ENCODE data around the gene FCAR.
"Not testable (repeated sequence)": the region's sequence is repeated elsewhere in the genome, so short reads cannot be mapped to it uniquely, and the experiment has no call there.

Gene FCAR

DNA sequence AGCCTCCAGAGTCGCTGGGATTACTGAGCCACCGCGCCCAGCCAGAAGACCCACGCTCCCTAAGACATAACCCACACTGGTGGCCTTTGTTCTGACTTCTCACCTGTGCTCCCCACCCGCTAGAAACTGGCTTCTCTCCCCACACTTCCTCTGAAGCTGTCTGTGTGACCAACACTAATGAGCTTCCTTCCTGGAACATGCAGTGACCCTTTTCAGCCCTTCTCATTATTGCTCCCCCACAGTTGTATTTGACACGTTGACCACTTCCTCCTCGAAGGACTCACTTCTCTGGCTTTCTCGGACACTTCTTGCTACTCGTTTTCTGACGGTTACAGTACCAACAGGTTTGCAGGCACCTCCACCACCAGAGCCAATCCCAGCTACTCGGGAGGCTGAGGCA lies 42.8 kb downstream of the FCAR start:
- H3K36me3 ChIP-seq (ENCODE audit: control insufficient read depth, low read length), result no peaks in the 10 kb centered on the region

DNA sequence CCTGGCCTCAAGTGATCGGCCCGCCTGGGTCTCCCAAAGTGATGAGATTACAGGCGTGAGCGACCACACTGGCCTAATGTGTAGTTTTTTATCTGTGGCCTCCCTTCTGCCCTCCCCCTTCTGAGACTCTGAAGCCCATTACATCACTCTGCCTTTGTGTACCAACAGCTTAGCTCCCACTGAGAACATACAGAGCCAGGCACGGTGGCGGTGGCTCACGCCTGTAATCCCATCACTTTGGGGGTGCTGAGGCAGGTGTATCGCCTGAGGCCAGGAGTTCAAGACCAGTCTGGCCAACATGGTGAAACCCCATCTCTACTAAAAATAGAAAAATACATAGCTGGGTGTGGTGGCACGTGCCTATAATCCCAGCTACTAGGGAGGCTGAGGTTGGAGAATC lies 44.5 kb downstream of the FCAR start:
- Histone ChIP-seq H3K36me3 (ENCODE audit: control insufficient read depth, low read length) (no peaks in the 10 kb centered on the region), H3K9me3 (ENCODE audit: control insufficient read depth, insufficient read depth, low read length) (no peaks in the 10 kb centered on the region), H3K4me1 (ENCODE audit: control insufficient read depth, low read length) (no peaks in the 10 kb centered on the region), H3K27me3 (ENCODE audit: control insufficient read depth, low read length) (no peaks in the 10 kb centered on the region), H3K4me2 (ENCODE audit: low read length) (no peak overlapping the region), H4K20me1 (ENCODE audit: control insufficient read depth, insufficient read depth, low read depth, low read length) (no peaks in the 10 kb centered on the region), H3K4me3 (ENCODE audit: low read length) (no peak overlapping the region), H3K79me2 (ENCODE audit: control insufficient read depth, low read length) (no peaks in the 10 kb centered on the region), H3F3A (ENCODE audit: control insufficient read depth, insufficient read depth) (no peaks in the 10 kb centered on the region), H3K27ac (ENCODE audit: low read depth, low read length) (no peak overlapping the region), H3K9me2 (replicated peaks; ENCODE audit: control insufficient read depth, low read length) (no peaks in the 10 kb centered on the region)
- TF ChIP-seq, protein P1, sequence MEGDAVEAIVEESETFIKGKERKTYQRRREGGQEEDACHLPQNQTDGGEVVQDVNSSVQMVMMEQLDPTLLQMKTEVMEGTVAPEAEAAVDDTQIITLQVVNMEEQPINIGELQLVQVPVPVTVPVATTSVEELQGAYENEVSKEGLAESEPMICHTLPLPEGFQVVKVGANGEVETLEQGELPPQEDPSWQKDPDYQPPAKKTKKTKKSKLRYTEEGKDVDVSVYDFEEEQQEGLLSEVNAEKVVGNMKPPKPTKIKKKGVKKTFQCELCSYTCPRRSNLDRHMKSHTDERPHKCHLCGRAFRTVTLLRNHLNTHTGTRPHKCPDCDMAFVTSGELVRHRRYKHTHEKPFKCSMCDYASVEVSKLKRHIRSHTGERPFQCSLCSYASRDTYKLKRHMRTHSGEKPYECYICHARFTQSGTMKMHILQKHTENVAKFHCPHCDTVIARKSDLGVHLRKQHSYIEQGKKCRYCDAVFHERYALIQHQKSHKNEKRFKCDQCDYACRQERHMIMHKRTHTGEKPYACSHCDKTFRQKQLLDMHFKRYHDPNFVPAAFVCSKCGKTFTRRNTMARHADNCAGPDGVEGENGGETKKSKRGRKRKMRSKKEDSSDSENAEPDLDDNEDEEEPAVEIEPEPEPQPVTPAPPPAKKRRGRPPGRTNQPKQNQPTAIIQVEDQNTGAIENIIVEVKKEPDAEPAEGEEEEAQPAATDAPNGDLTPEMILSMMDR (IDR thresholded peaks at IDR 0.05; ENCODE audit: low read depth, low read length, poor library complexity, severe bottlenecking), result no peak
- no peak for TF ChIP-seq EZH2phosphoT487 (IDR thresholded peaks at IDR 0.05; ENCODE audit: borderline replicate concordance, low read length)

More for the DNA sequence above, 42.8 kb downstream of the FCAR start:
- Histone ChIP-seq H4K20me1 (ENCODE audit: control insufficient read depth, insufficient read depth, low read depth, low read length) (no peaks in the 10 kb centered on the region), H3K4me1 (ENCODE audit: control insufficient read depth, low read length) (no peaks in the 10 kb centered on the region), H3F3A (ENCODE audit: control insufficient read depth, insufficient read depth) (no peaks in the 10 kb centered on the region), H3K27me3 (ENCODE audit: control insufficient read depth, low read length) (no peaks in the 10 kb centered on the region), H3K9me3 (ENCODE audit: control insufficient read depth, insufficient read depth, low read length) (no peaks in the 10 kb centered on the region), H3K9me2 (replicated peaks; ENCODE audit: control insufficient read depth, low read length) (no peaks in the 10 kb centered on the region), H3K79me2 (ENCODE audit: control insufficient read depth, low read length) (no peaks in the 10 kb centered on the region), H3K4me2 (ENCODE audit: low read length) (no peak overlapping the region), H3K4me3 (ENCODE audit: low read length) (no peak overlapping the region), H3K27ac (ENCODE audit: low read depth, low read length) (no peak overlapping the region)
- no peak for TF ChIP-seq EZH2phosphoT487 (IDR thresholded peaks at IDR 0.05; ENCODE audit: borderline replicate concordance, low read length)
- TF ChIP-seq, protein P1 (IDR thresholded peaks at IDR 0.05; ENCODE audit: low read depth, low read length, poor library complexity, severe bottlenecking), result no peak

DNA sequence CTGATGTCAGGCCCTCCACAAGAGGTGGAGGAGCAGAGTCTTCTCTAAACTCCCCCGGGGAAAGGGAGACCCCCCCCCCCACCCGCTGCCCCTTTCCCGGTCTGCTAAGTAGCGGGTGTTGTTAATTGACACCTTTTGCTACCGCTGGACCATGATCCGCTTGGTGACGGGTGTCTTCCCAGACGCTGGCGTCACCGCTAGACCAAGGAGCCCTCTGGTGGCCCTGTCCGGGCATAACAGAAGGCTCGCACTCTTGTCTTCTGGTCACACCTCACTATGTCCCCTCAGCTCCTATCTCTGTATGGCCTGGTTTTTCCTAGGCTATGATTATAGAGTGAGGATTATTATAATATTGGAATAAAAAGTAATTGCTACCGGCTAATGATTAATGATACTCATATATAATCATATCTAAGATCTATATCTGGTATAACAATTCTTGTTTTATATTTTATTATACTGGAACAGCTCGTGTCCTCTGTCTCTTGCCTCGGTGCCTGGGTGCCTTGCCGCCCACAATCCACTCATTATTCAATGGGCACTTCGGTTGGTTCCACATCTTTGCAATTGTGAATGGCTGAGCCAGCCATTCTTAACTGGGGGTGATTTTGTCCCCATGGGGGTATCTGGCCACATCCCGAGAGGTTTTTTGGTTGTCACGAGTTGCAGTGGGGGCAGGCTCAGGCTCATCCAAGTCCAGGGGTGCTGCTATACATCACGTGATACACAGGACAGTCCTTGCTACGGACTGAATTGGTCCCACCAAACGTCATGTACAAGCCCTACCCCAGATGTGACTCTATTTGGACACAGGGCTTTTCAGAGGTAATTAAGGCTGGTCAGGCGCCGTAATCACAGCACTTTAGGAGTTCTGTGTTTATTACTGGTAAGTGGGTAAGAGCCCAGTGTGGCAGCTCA lies 45.9 kb downstream of the FCAR start:
- H3K4me3 ChIP-seq (ENCODE audit: low read length); H3K4me1 ChIP-seq (ENCODE audit: control insufficient read depth, low read length); H3F3A ChIP-seq (ENCODE audit: control insufficient read depth, insufficient read depth); H3K4me2 ChIP-seq (ENCODE audit: low read length); H4K20me1 ChIP-seq (ENCODE audit: control insufficient read depth, insufficient read depth, low read depth, low read length); H3K36me3 ChIP-seq (ENCODE audit: control insufficient read depth, low read length); H3K79me2 ChIP-seq (ENCODE audit: control insufficient read depth, low read length); H3K9me3 ChIP-seq (ENCODE audit: control insufficient read depth, insufficient read depth, low read length); H3K9me2 ChIP-seq (replicated peaks; ENCODE audit: control insufficient read depth, low read length); H3K27ac ChIP-seq (ENCODE audit: low read depth, low read length); H3K27me3 ChIP-seq (ENCODE audit: control insufficient read depth, low read length): not testable (repeated sequence)
- TF ChIP-seq, protein P1 (IDR thresholded peaks at IDR 0.05; ENCODE audit: low read depth, low read length, poor library complexity, severe bottlenecking), result peak; percentile 21

Data from DOHH2 (cell line).